Measurements from ENCODE around the gene BUD13.

DNA sequence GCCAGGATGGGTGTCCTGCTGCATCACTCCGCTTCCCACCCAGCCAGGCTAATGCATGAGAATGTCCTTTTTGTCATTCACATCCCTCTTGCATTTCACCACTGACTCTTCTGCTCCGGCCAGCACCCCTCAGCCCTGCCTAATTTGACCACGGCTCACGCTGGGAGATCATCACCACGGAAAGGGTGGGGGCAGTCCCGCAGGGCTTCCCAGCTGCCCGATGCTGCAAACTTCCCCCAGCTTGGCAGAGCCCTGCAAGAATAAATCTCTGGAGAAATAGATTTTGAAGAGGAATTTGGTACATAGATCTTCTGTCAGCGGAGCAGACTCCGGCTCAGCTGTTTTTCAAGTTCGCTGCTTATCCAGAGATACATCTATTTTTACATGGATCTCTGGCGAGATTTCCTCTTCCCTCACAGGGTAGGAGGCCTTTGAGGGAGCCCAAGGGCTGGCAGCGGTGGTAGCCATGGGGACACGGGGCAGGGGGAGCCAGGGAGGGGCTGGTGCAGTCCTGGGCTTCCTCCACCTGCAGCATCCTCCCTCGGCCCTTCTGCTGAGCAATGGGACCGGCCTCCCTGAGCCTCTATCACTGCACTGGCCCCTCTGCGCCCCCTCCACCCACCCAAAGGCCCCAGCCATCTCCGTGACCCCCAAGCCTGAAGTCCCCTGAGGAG is 62.6 kb downstream of the BUD13 start:
- no peak for TF ChIP-seq POLR2A (IDR thresholded peaks at IDR 0.05)
- no peak for TF ChIP-seq POLR2AphosphoS5 (IDR thresholded peaks at IDR 0.05)
